B cell (primary cell): ENCODE data around the gene PPP1R12A. TPM values are rescaled to one million over a fixed set of nuclear protein-coding genes. Genes with fewer than 3 reads are reported as not detected.

Experiments
- ATAC-seq: fragments of 200-7000 bp; cut with Tn5 transposase; one replicate; pipeline ENCODE4 v1.10.0; 2021; ENCODE audit warnings: low read depth, mild to moderate bottlenecking, moderate number of reproducible peaks, moderate library complexity
- CTCF ChIA-PET: fragments of 350-600 bp; sonication (Branson Sonifier 250); formaldehyde crosslinking; loops from one replicate; lab custom pipeline; 2021; ENCODE audit warnings: antibody characterized with exemption, inconsistent platforms; lab: Charles Lee
- POLR2A ChIA-PET: fragments of 350-600 bp; sonication (Branson Sonifier 250); formaldehyde crosslinking; loops from one replicate; lab custom pipeline; 2021; ENCODE audit warnings: antibody characterized with exemption; lab: Charles Lee
- DNase-seq: peaks from one replicate; pipeline ENCODE4 v3.0.0; 2013
- H2AFZ ChIP-seq: 2 replicates; pipeline ENCODE4 v1.6.1; 2012; ENCODE audit warnings: mild to moderate bottlenecking, low read depth, low read length; ENCODE audit not compliant: insufficient read depth, poor library complexity, severe bottlenecking
- H3K27ac ChIP-seq, 2 donors: 1 replicate in 1 of 2; 2 replicates in 1 of 2; pipeline ENCODE4 v1.5.1; 2012 to 2013; ENCODE audit warnings: low read length in 2 of 2, mild to moderate bottlenecking in 2 of 2, moderate library complexity in 1 of 2
- H3K27me3 ChIP-seq, 4 experiments: fragments of 200-600 bp in 1 of 4; sonication (generic) in 1 of 4; replicated peaks in 1 of 4; 1 replicate in 2 of 4; 2 replicates in 2 of 4; pipeline versions ENCODE4 v1.6.1 to v1.7.0; 2013 to 2016; ENCODE audit warnings: low read length in 3 of 4, mild to moderate bottlenecking in 2 of 4, mixed read lengths in 1 of 4, moderate library complexity in 1 of 4; ENCODE audit not compliant: insufficient read depth in 4 of 4, control insufficient read depth in 3 of 4; ENCODE audit errors: control extremely low read depth in 1 of 4
- H3K36me3 ChIP-seq, 2 experiments: replicated peaks in 1 of 2; 1 replicate in 1 of 2; 2 replicates in 1 of 2; pipeline versions ENCODE4 v1.6.1 to v1.7.1; 2013; ENCODE audit warnings: low read length in 1 of 2; ENCODE audit not compliant: insufficient read depth in 2 of 2, control insufficient read depth in 1 of 2; ENCODE audit errors: control extremely low read depth in 1 of 2, extremely low read depth in 1 of 2
- H3K4me1 ChIP-seq, 2 donors: fragments of 200-600 bp in 1 of 2; sonication (generic) in 1 of 2; 1 replicate in 1 of 2; 2 replicates in 1 of 2; pipeline versions ENCODE4 v1.5.1 to v1.6.1; 2013 to 2017; ENCODE audit warnings: low read length in 2 of 2; ENCODE audit not compliant: control insufficient read depth in 2 of 2, insufficient read depth in 2 of 2
- H3K4me2 ChIP-seq: replicated peaks from 2 replicates; pipeline ENCODE3; 2012; ENCODE audit warnings: mild to moderate bottlenecking, low read depth, low read length; ENCODE audit not compliant: poor library complexity, severe bottlenecking
- H3K4me3 ChIP-seq, 5 experiments: fragments of 200-600 bp in 1 of 5; sonication (generic) in 1 of 5; 1 replicate in 3 of 5; 2 replicates in 2 of 5; pipeline versions ENCODE4 v1.5.1 to v1.7.0; 2011 to 2016; ENCODE audit warnings: low read length in 4 of 5, mild to moderate bottlenecking in 4 of 5, low read depth in 2 of 5, control low read depth in 1 of 5, moderate library complexity in 1 of 5; ENCODE audit not compliant: insufficient read depth in 1 of 5; ENCODE audit errors: control extremely low read depth in 1 of 5, extremely low read depth in 1 of 5
- H3K79me2 ChIP-seq: fragments of 200-600 bp; sonication (generic); one replicate; pipeline ENCODE4 v1.6.0; 2016; ENCODE audit warnings: low read length; ENCODE audit not compliant: control insufficient read depth, insufficient read depth
- H3K9ac ChIP-seq: fragments of 200-600 bp; sonication (generic); 2 replicates; pipeline ENCODE4 v1.6.1; 2017; ENCODE audit warnings: mild to moderate bottlenecking, low read length, moderate library complexity
- H3K9me3 ChIP-seq, 3 donors: one replicate each; pipeline versions ENCODE4 v1.6.1 to v1.7.1; 2013; ENCODE audit warnings: low read length in 2 of 3; ENCODE audit not compliant: control insufficient read depth in 2 of 3, insufficient read depth in 1 of 3; ENCODE audit errors: control extremely low read depth in 1 of 3
- H4K20me1 ChIP-seq: 2 replicates; pipeline ENCODE4 v1.6.0; 2012; ENCODE audit warnings: mild to moderate bottlenecking, low read length; ENCODE audit not compliant: insufficient read depth, control insufficient read depth, poor library complexity, severe bottlenecking
- H3K27ac Mint-ChIP-seq: one replicate; pipeline ENCODE4 v1.8.0; 2021; ENCODE audit warnings: mixed read lengths
- H3K27me3 Mint-ChIP-seq: one replicate; pipeline ENCODE4 v1.8.0; 2021; ENCODE audit warnings: mixed read lengths
- H3K4me1 Mint-ChIP-seq: one replicate; pipeline ENCODE4 v1.8.0; 2021; ENCODE audit warnings: mixed read lengths
- H3K4me3 Mint-ChIP-seq: one replicate; pipeline ENCODE4 v1.8.0; 2021; ENCODE audit warnings: mixed read lengths
- H3K9me3 Mint-ChIP-seq: one replicate; pipeline ENCODE4 v1.8.0; 2022; ENCODE audit warnings: mixed read lengths; ENCODE audit not compliant: insufficient read depth
- CTCF ChIP-seq: fragments of 200-600 bp; IDR thresholded peaks from one replicate; pipeline ENCODE4 v1.8.0; 2022; ENCODE audit warnings: antibody characterized with exemption, mild to moderate bottlenecking
- EZH2 ChIP-seq: IDR thresholded peaks from 2 replicates; pipeline ENCODE4 v1.6.1; 2012; ENCODE audit warnings: borderline replicate concordance, low read depth, mild to moderate bottlenecking, moderate library complexity, low read length; ENCODE audit not compliant: insufficient read depth, poor library complexity, severe bottlenecking
- WGBS: methylation state at CpG from one replicate; pipeline ENCODE4 v1.1.5; 2013; ENCODE audit warnings: missing lambda C conversion rate; ENCODE audit not compliant: insufficient coverage; 5-methylcytosine and 5-hydroxymethylcytosine counted together
- intact Hi-C: fragments of 100-400 bp; cut with micrococcal nuclease; formaldehyde crosslinking; loops from one replicate; pipeline ENCODE4 v1.10.0; 2022
- polyA plus RNA-seq: library from polyadenylated mRNA; depleted of rRNA; stranded (reverse); fragments of >200 nt; gene quantifications from 2 replicates; pipeline ENCODE4 v1.2.3, GENCODE V29; 2012
- total RNA-seq, 2 donors: library from RNA; stranded (reverse); fragments of 120-200 nt in 1 of 2; gene quantifications; 1 replicate in 1 of 2; 2 replicates in 1 of 2; pipeline versions ENCODE4 v1.2.3 to v1.2.4, GENCODE V29; 2013 to 2022

Gene PPP1R12A
- total and polyA plus RNA-seq, 2 donors (not counting 1 experiment from before 2014, with no cell fraction given): 18.3 to 110 TPM

- CTCF ChIA-PET: no interaction called here
- WGBS: 95% methylated on average over 3 of the region's 4 CpGs
- Mint-ChIP-seq H3K27me3 (peaks cover 17% of the 10 kb centered on the region), H3K4me1 (peaks cover 5% of the 10 kb centered on the region), H3K27ac (no peak overlapping the region), H3K4me3 (no peak overlapping the region), H3K9me3 (peaks cover 3% of the 10 kb centered on the region)
- no peak for TF ChIP-seq EZH2
- TF ChIP-seq CTCF: no peak
- H3K9me3 ChIP-seq: peaks cover 0 to 10% (median 7%) of the 10 kb centered on the region in 3 donors
- intact Hi-C loops: no loop called here
- no peak overlapping the region for H3K9ac ChIP-seq
- H3K36me3 ChIP-seq: no peaks in the 10 kb centered on the region
- H3K4me3 ChIP-seq: no peak overlapping the region
- POLR2A ChIA-PET: no interaction called here
- H3K27me3 ChIP-seq: peaks cover 0 to 9% (median 3%) of the 10 kb centered on the region in 4 experiments
- ATAC-seq: no peak
- no peak for DNase-seq
- H4K20me1 ChIP-seq: no peaks in the 10 kb centered on the region
- peaks cover 4 to 6% of the 10 kb centered on the region in 2 donors for H3K4me1 ChIP-seq
- no peak overlapping the region for H2AFZ ChIP-seq
- H3K27ac ChIP-seq: no peak overlapping the region
- no peak overlapping the region for H3K4me2 ChIP-seq
- no peaks in the 10 kb centered on the region for H3K79me2 ChIP-seq
Measured at GRCh38 chr12:79956896-79957295, 22.0 kb upstream of the PPP1R12A start.

- intact Hi-C loops: no loop called here
- DNase-seq (no peak), ATAC-seq (no peak)
- peaks cover 0 to 9% (median 3%) of the 10 kb centered on the region in 4 experiments for H3K27me3 ChIP-seq
- Mint-ChIP-seq H3K27me3 (peaks cover 26% of the 10 kb centered on the region), H3K4me1 (peaks cover 5% of the 10 kb centered on the region), H3K4me3 (no peak overlapping the region), H3K9me3 (peaks cover 3% of the 10 kb centered on the region), H3K27ac (no peak overlapping the region)
- H3K9me3 ChIP-seq: peaks cover 0 to 10% (median 7%) of the 10 kb centered on the region in 3 donors
- H3K4me3 ChIP-seq: no peak overlapping the region
- no peaks in the 10 kb centered on the region for H3K79me2 ChIP-seq
- H3K9ac ChIP-seq: no peak overlapping the region
- H4K20me1 ChIP-seq: no peaks in the 10 kb centered on the region
- POLR2A ChIA-PET: no interaction called here
- TF ChIP-seq CTCF: no peak
- no peak for TF ChIP-seq EZH2
- no peaks in the 10 kb centered on the region for H3K36me3 ChIP-seq
- CTCF ChIA-PET: no interaction called here
- 97% methylated on average over 3 of the region's 3 CpGs for WGBS
- H3K27ac ChIP-seq: no peak overlapping the region
- H3K4me1 ChIP-seq: peaks cover 4 to 6% of the 10 kb centered on the region in 2 donors
- H3K4me2 ChIP-seq: no peak overlapping the region
- no peak overlapping the region for H2AFZ ChIP-seq
Measured at GRCh38 chr12:79955561-79955960, 20.7 kb upstream of the PPP1R12A start.
